ENCODE data around the gene IL31.

Gene IL31

DNA sequence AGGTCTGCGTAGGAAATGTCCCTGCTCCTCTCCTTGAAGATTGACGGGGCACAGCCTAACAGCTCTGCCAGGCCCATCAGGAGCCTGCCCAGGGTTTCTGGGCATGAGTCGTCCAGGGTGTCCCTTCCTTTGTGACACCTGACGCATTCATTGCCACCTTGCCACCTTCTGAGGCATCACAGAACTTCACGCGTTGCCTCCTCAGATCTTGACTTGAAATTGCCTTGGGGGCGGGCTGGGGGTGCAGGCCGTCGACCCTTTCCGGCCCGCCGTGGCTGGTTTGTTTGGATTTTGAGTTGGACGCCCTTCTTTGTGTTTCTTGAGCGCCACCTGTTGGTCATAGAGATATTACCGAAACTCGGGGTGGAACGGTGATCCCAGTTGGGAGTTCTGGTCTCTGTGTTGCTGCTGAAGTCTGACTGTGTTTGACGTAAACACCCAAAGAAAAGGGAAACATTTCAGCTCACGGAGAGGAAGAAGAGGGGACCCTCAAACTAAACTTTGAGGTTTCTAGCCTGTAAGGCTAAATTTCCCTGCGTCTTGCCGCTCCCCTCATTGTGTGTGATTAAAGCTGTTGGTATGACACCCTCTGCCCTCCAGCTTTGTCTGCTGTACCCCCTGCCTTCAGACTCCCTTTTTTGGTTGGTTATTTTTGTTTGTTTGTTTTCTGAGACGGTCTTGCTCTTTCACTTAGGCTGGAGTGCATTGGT lies 50.8 kb downstream of the IL31 start:
- peak; percentile 83 for DNase-seq (ENCODE audit: extremely low spot score)
- CTCF ChIA-PET: interaction anchor here (0.7 to 15.4 kb wide), 41 partner anchors 9 to 328 kb away, joined by 3 to 209 read pairs (median 6); partner anchors contain the start of genes CFAP251 and MLXIP
- TF ChIP-seq CTCF (IDR thresholded peaks at IDR 0.05; ENCODE audit: control extremely low read depth, extremely low read depth, low read depth, missing control alignments): peak; percentile 70
- POLR2A ChIA-PET: no interaction called here
